CD4-positive, alpha-beta T cell (primary cell): Measurements from ENCODE around the gene TFEB. TPM values are rescaled to one million over a fixed set of nuclear protein-coding genes. Genes with fewer than 3 reads are reported as not detected.

ENCODE experiments used
- ATAC-seq: fragments of 200-7000 bp; cut with Tn5 transposase; one replicate; pipeline ENCODE4 v1.10.0; 2022; ENCODE audit warnings: mild to moderate bottlenecking; ENCODE audit not compliant: poor library complexity
- CTCF ChIA-PET: fragments of 350-600 bp; sonication (Branson Sonifier 250); formaldehyde crosslinking; loops from one replicate; lab custom pipeline; 2021; ENCODE audit warnings: antibody characterized with exemption, inconsistent platforms; lab: Charles Lee
- POLR2A ChIA-PET: fragments of 350-600 bp; sonication (Branson Sonifier 250); formaldehyde crosslinking; loops from one replicate; lab custom pipeline; 2021; ENCODE audit warnings: antibody characterized with exemption, inconsistent platforms; lab: Charles Lee
- DNase-seq, 14 experiments: peaks; one replicate each; pipeline ENCODE4 v3.0.0-alpha.2; 2013 to 2020; ENCODE audit warnings: mixed read lengths in 2 of 14
- H3K27ac ChIP-seq, 2 donors: one replicate each; pipeline versions ENCODE4 v1.5.1 to v1.7.0; 2013; ENCODE audit warnings: low read length in 2 of 2, low read depth in 1 of 2, mild to moderate bottlenecking in 1 of 2
- H3K27me3 ChIP-seq, 2 experiments: 1 replicate in 1 of 2; 2 replicates in 1 of 2; pipeline versions ENCODE4 v1.6.1 to v1.7.0; 2013; ENCODE audit warnings: low read length in 2 of 2, control low read depth in 1 of 2, mild to moderate bottlenecking in 1 of 2, moderate library complexity in 1 of 2; ENCODE audit not compliant: insufficient read depth in 2 of 2, control insufficient read depth in 1 of 2
- H3K36me3 ChIP-seq: one replicate; pipeline ENCODE4 v1.6.1; 2013; ENCODE audit warnings: low read length, control low read depth; ENCODE audit not compliant: insufficient read depth
- H3K4me1 ChIP-seq: one replicate; pipeline ENCODE4 v1.6.1; 2013; ENCODE audit warnings: low read length, control low read depth; ENCODE audit not compliant: insufficient read depth
- H3K4me3 ChIP-seq: one replicate; pipeline ENCODE4 v1.5.1; 2013; ENCODE audit warnings: mild to moderate bottlenecking, low read length, moderate library complexity
- H3K9me3 ChIP-seq, 2 experiments: 1 replicate in 1 of 2; 2 replicates in 1 of 2; pipeline versions ENCODE4 v1.6.1 to v1.7.0; 2013; ENCODE audit warnings: low read length in 2 of 2, mild to moderate bottlenecking in 2 of 2, control low read depth in 1 of 2, moderate library complexity in 1 of 2; ENCODE audit not compliant: control insufficient read depth in 1 of 2, insufficient read depth in 1 of 2
- H3K27ac Mint-ChIP-seq: one replicate; pipeline ENCODE4 v1.8.0; 2020; ENCODE audit warnings: mixed read lengths
- H3K27me3 Mint-ChIP-seq: one replicate; pipeline ENCODE4 v1.8.0; 2021; ENCODE audit warnings: mixed read lengths
- H3K36me3 Mint-ChIP-seq: one replicate; pipeline ENCODE4 v1.8.0; 2021; ENCODE audit warnings: low read depth, mixed read lengths
- H3K4me1 Mint-ChIP-seq: one replicate; pipeline ENCODE4 v1.8.0; 2021; ENCODE audit warnings: low read depth, mixed read lengths
- H3K4me3 Mint-ChIP-seq: one replicate; pipeline ENCODE4 v1.8.0; 2020; ENCODE audit warnings: mild to moderate bottlenecking, mixed read lengths
- H3K9me3 Mint-ChIP-seq: one replicate; pipeline ENCODE4 v1.8.0; 2020; ENCODE audit warnings: mixed read lengths
- CTCF ChIP-seq: fragments of 200-600 bp; IDR thresholded peaks from one replicate; pipeline ENCODE4 v1.8.0; 2022; ENCODE audit warnings: antibody characterized with exemption, mild to moderate bottlenecking
- intact Hi-C, 2 experiments: fragments of 100-400 bp; cut with DNase I in 1 of 2; cut with micrococcal nuclease in 1 of 2; formaldehyde crosslinking; loops; one replicate each; pipeline versions ENCODE4 v1.15.1 to v1.9.0; 2023 to 2025; cut with DNase I, micrococcal nuclease
- total RNA-seq, 174 experiments: library from RNA in 2 of 174; stranded (reverse) in 2 of 174; gene quantifications; one replicate each; pipeline ENCODE4 v1.2.3 and lab custom pipeline; 2021 to 2026

Gene TFEB
- total RNA-seq, 2 experiments from 2014 or later: 23.8 to 24.1 TPM

- ChIA-PET CTCF (no interaction called here), POLR2A (no interaction called here)
- Mint-ChIP-seq H3K4me3 (no peak overlapping the region), H3K4me1 (peaks cover 13% of the 10 kb centered on the region), H3K36me3 (no peaks in the 10 kb centered on the region), H3K27me3 (peaks cover 54% of the 10 kb centered on the region), H3K27ac (no peak overlapping the region), H3K9me3 (no peaks in the 10 kb centered on the region)
- no peak for TF ChIP-seq CTCF
- ATAC-seq (no peak), DNase-seq (no peak)
- H3K4me1 ChIP-seq: peaks cover 15% of the 10 kb centered on the region
- H3K27ac ChIP-seq: no peak overlapping the region
- H3K27me3 ChIP-seq: peaks cover 24 to 66% of the 10 kb centered on the region in 2 experiments
- H3K4me3 ChIP-seq: no peak overlapping the region
- no peaks in the 10 kb centered on the region for H3K36me3 ChIP-seq
- intact Hi-C loops: no loop called here
- peaks cover 0 to 10% of the 10 kb centered on the region in 2 experiments for H3K9me3 ChIP-seq
Measured at GRCh38 chr6:41635365-41635764, 100.0 kb downstream of the TFEB start.

GRCh38 chr6:41634657-41635056 lies 100.8 kb downstream of the TFEB start:
- no peak overlapping the region for H3K27ac Mint-ChIP-seq
- H3K4me1 Mint-ChIP-seq: peaks cover 10% of the 10 kb centered on the region
- TF ChIP-seq CTCF: no peak
- Histone ChIP-seq H3K4me3 (no peak overlapping the region), H3K4me1 (peaks cover 15% of the 10 kb centered on the region), H3K9me3 (peaks cover 0 to 10% of the 10 kb centered on the region in 2 experiments), H3K27me3 (peaks cover 24 to 59% of the 10 kb centered on the region in 2 experiments), H3K36me3 (no peaks in the 10 kb centered on the region), H3K27ac (no peak overlapping the region)
- peaks cover 52% of the 10 kb centered on the region for H3K27me3 Mint-ChIP-seq
- no peaks in the 10 kb centered on the region for H3K9me3 Mint-ChIP-seq
- POLR2A ChIA-PET: no interaction called here
- H3K4me3 Mint-ChIP-seq: no peak overlapping the region
- CTCF ChIA-PET: no interaction called here
- intact Hi-C loops: no loop called here
- no peaks in the 10 kb centered on the region for H3K36me3 Mint-ChIP-seq
- ATAC-seq (no peak), DNase-seq (no peak)

Other genes starting within 250 kb of the TFEB start
- 1 to 10 TPM; 3.7 to 3.9 TPM for gene FOXP4, start 189.2 kb downstream of the TFEB start, total RNA-seq
- gene MDFI, start 97.1 kb downstream of the TFEB start, total RNA-seq: not detected
- not detected for gene PGC, start 11.8 kb upstream of the TFEB start, total RNA-seq
- gene FRS3, start 44.3 kb upstream of the TFEB start, total RNA-seq: 1 to 10 TPM; 4.6 to 5.4 TPM
- gene PRICKLE4, start 45.2 kb upstream of the TFEB start, total RNA-seq: not detected
- gene TOMM6, start 52.1 kb upstream of the TFEB start, total RNA-seq: 10 to 100 TPM; 78.8 to 83.2 TPM
- gene USP49, start 159.8 kb upstream of the TFEB start, total RNA-seq: 1 to 10 TPM; 1.3 TPM
- gene MED20, start 185.5 kb upstream of the TFEB start, total RNA-seq: 1 to 10 TPM; 1.3 to 1.6 TPM
- gene BYSL, start 185.9 kb upstream of the TFEB start, total RNA-seq: 1 to 10 TPM; 1.2 to 1.6 TPM
- gene CCND3, start 206.2 kb upstream of the TFEB start, total RNA-seq: 100 to 1,000 TPM; 247 to 248 TPM